Liver (tissue), 9 donors: ENCODE measurements around the gene CPLX1. TPM values are rescaled to one million over a fixed set of nuclear protein-coding genes. Genes with fewer than 3 reads are reported as not detected.

ENCODE experiments used
- DNase-seq: peaks from one replicate; pipeline ENCODE4 v3.0.0-alpha.2; 2017; ENCODE audit warnings: low spot score
- H3K27ac ChIP-seq, 2 donors: one replicate each; pipeline ENCODE4 v1.7.0; 2013; ENCODE audit warnings: inconsistent platforms in 2 of 2, low read length in 2 of 2, control low read depth in 1 of 2, low read depth in 1 of 2, mild to moderate bottlenecking in 1 of 2
- H3K27me3 ChIP-seq, 4 donors: one replicate each; pipeline versions ENCODE4 v1.6.1 to v1.7.0; 2013; ENCODE audit warnings: low read length in 3 of 4, inconsistent platforms in 1 of 4, mild to moderate bottlenecking in 1 of 4, moderate library complexity in 1 of 4; ENCODE audit not compliant: control insufficient read depth in 4 of 4, insufficient read depth in 4 of 4
- H3K36me3 ChIP-seq, 4 donors: one replicate each; pipeline versions ENCODE4 v1.6.1 to v1.7.0; 2013; ENCODE audit warnings: low read length in 3 of 4, mild to moderate bottlenecking in 3 of 4, low read depth in 1 of 4, moderate library complexity in 1 of 4; ENCODE audit not compliant: control insufficient read depth in 4 of 4, insufficient read depth in 3 of 4
- H3K4me1 ChIP-seq, 4 donors: one replicate each; pipeline versions ENCODE4 v1.6.1 to v1.7.0; 2013; ENCODE audit warnings: low read length in 3 of 4, mild to moderate bottlenecking in 3 of 4, moderate library complexity in 1 of 4; ENCODE audit not compliant: control insufficient read depth in 4 of 4, insufficient read depth in 4 of 4
- H3K4me3 ChIP-seq, 3 donors: one replicate each; pipeline versions ENCODE4 v1.6.1 to v1.7.0; 2013; ENCODE audit warnings: low read length in 3 of 3, control low read depth in 1 of 3, low read depth in 1 of 3, mild to moderate bottlenecking in 1 of 3
- H3K9ac ChIP-seq, 2 donors: one replicate each; pipeline ENCODE4 v1.7.0; 2013; ENCODE audit warnings: low read length in 2 of 2, mild to moderate bottlenecking in 2 of 2, moderate library complexity in 2 of 2, control low read depth in 1 of 2, low read depth in 1 of 2
- H3K9me3 ChIP-seq, 4 donors: one replicate each; pipeline versions ENCODE4 v1.6.1 to v1.7.0; 2013; ENCODE audit warnings: low read length in 3 of 4; ENCODE audit not compliant: control insufficient read depth in 4 of 4
- EGR1 ChIP-seq, 2 donors: IDR thresholded peaks; 2 replicates each; pipeline ENCODE4 v1.6.1; 2016 to 2018; ENCODE audit warnings: antibody characterized with exemption in 2 of 2, low read depth in 2 of 2
- FOXA1 ChIP-seq: IDR thresholded peaks from 2 replicates; pipeline ENCODE4 v1.6.1; 2016; ENCODE audit warnings: antibody characterized with exemption
- FOXA2 ChIP-seq: IDR thresholded peaks from 2 replicates; pipeline ENCODE4 v1.6.1; 2016; ENCODE audit warnings: antibody characterized with exemption
- GABPA ChIP-seq, 2 donors: IDR thresholded peaks in 1 of 2; conservative IDR thresholded peaks in 1 of 2; 2 replicates each; pipeline ENCODE4 v1.6.1; 2016; ENCODE audit warnings: antibody characterized with exemption in 2 of 2, mild to moderate bottlenecking in 1 of 2, moderate library complexity in 1 of 2
- HNF4A ChIP-seq, 2 donors: conservative IDR thresholded peaks; 2 replicates each; pipeline ENCODE4 v1.6.1; 2016; ENCODE audit warnings: antibody characterized with exemption in 2 of 2, mild to moderate bottlenecking in 2 of 2
- HNF4G ChIP-seq: IDR thresholded peaks from 2 replicates; pipeline ENCODE4 v1.6.1; 2016; ENCODE audit warnings: antibody characterized with exemption
- JUND ChIP-seq, 2 donors: IDR thresholded peaks; 2 replicates each; pipeline ENCODE4 v1.6.1; 2016; ENCODE audit warnings: antibody characterized with exemption in 2 of 2
- NR2F2 ChIP-seq: IDR thresholded peaks from 2 replicates; pipeline ENCODE4 v1.6.1; 2016; ENCODE audit warnings: antibody characterized with exemption
- RXRA ChIP-seq, 2 donors: IDR thresholded peaks; 2 replicates each; pipeline ENCODE4 v1.6.1; 2017 to 2018; ENCODE audit warnings: antibody characterized with exemption in 2 of 2, mild to moderate bottlenecking in 1 of 2
- SP1 ChIP-seq: IDR thresholded peaks from 2 replicates; pipeline ENCODE4 v1.6.1; 2018; ENCODE audit warnings: antibody characterized with exemption, mild to moderate bottlenecking
- TAF1 ChIP-seq: conservative IDR thresholded peaks from 2 replicates; pipeline ENCODE4 v1.6.1; 2016; ENCODE audit warnings: antibody characterized with exemption, mild to moderate bottlenecking
- YY1 ChIP-seq: IDR thresholded peaks from 2 replicates; pipeline ENCODE4 v1.6.1; 2016; ENCODE audit warnings: antibody characterized with exemption, mild to moderate bottlenecking
- WGBS: extraction: QIAGEN DNeasy Blood & Tissue Kit; methylation state at CpG from one replicate; pipeline ENCODE4 v1.1.7; 2013; 5-methylcytosine and 5-hydroxymethylcytosine counted together
- polyA plus RNA-seq, 2 donors: library from polyadenylated mRNA; stranded (reverse) in 1 of 2; unstranded in 1 of 2; fragments of 200-250 nt in 1 of 2; fragments of >200 nt in 1 of 2; fragmentation: Nextera tagmentation in 1 of 2; extraction: Ambion mirVana in 1 of 2; gene quantifications; one replicate each; pipeline versions ENCODE4 v1.2.1 to v1.2.3, GENCODE V29; 2013 to 2015
- total RNA-seq, 2 donors: library from RNA; depleted of rRNA; stranded (reverse); fragments of >200 nt; gene quantifications; one replicate each; pipeline ENCODE4 v1.2.3, GENCODE V29; 2014
- TF ChIP-seq, protein P1 (sequence below): IDR thresholded peaks from 2 replicates; pipeline ENCODE4 v1.6.1; 2016; ENCODE audit warnings: antibody characterized with exemption
- TF ChIP-seq, protein P2 (sequence below): fragments of 150-350 bp; IDR thresholded peaks from 2 replicates; pipeline ENCODE4 v1.5.1; 2017; ENCODE audit warnings: improper control_type of control experiment, low read depth, low read length; ENCODE audit not compliant: missing input control
- TF ChIP-seq, protein P3 (sequence below): IDR thresholded peaks from 2 replicates; pipeline ENCODE4 v1.6.1; 2016; ENCODE audit warnings: antibody characterized with exemption, mild to moderate bottlenecking
- TF ChIP-seq, protein P4 (sequence below): IDR thresholded peaks from 2 replicates; pipeline ENCODE4 v1.6.1; 2016; ENCODE audit warnings: antibody characterized with exemption
- TF ChIP-seq, protein P5 (sequence below): IDR thresholded peaks from 2 replicates; pipeline ENCODE4 v1.6.1; 2016; ENCODE audit warnings: antibody characterized with exemption
- donor health status: healthy.
- donor health status: healthy.
- donor health status: healthy.
- donor health status: healthy.
- donor health status: healthy.

The CPLX1 gene
- total and polyA plus RNA-seq, 4 donors, result 0.14 to 2.8 (median 0.80) TPM

DNA sequence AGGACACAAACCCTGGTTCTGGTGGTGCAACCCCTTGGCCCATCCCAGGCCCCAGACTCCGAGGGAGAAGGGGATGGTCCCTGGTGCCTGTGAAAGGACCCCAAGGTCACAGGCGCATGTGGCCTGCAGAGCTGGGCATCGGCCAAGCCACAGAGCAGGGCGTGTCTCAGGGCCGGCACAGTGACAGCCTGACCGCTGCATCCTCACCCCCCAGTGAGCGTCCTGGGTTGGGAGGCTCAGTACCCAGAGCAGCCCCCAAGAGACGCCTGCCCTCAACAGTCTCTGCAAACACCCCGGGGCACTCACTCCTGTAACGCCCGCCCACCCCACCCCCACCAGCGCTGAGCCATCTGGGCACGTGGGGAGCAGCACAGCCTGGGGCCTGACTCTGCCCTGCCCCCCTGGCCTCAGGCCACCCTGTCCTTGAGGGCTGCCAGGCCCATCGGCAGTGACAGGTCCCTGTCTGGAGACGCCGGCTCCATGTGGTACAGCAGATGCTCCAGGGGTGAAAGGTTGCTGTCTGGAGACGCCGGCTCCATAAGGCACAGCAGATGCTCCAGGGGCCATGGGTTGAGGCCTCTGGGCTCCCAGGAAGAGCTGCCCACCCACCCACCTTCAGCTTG, 24.5 kb upstream of the CPLX1 start:
- Histone ChIP-seq H3K27me3 (no peaks in the 10 kb centered on the region), H3K4me3 (no peak overlapping the region), H3K27ac (no peak overlapping the region), H3K4me1 (no peaks in the 10 kb centered on the region), H3K36me3 (peaks cover 5 to 36% (median 12%) of the 10 kb centered on the region in 4 donors), H3K9me3 (no peaks in the 10 kb centered on the region), H3K9ac (no peak overlapping the region)
- 91% methylated on average over 18 of the region's 18 CpGs for WGBS
- TF ChIP-seq, protein P1, sequence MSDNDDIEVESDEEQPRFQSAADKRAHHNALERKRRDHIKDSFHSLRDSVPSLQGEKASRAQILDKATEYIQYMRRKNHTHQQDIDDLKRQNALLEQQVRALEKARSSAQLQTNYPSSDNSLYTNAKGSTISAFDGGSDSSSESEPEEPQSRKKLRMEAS, result no peak
- TF ChIP-seq, protein P2, sequence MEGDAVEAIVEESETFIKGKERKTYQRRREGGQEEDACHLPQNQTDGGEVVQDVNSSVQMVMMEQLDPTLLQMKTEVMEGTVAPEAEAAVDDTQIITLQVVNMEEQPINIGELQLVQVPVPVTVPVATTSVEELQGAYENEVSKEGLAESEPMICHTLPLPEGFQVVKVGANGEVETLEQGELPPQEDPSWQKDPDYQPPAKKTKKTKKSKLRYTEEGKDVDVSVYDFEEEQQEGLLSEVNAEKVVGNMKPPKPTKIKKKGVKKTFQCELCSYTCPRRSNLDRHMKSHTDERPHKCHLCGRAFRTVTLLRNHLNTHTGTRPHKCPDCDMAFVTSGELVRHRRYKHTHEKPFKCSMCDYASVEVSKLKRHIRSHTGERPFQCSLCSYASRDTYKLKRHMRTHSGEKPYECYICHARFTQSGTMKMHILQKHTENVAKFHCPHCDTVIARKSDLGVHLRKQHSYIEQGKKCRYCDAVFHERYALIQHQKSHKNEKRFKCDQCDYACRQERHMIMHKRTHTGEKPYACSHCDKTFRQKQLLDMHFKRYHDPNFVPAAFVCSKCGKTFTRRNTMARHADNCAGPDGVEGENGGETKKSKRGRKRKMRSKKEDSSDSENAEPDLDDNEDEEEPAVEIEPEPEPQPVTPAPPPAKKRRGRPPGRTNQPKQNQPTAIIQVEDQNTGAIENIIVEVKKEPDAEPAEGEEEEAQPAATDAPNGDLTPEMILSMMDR, result no peak
- TF ChIP-seq YY1, result no peak
- TF ChIP-seq, protein P3, sequence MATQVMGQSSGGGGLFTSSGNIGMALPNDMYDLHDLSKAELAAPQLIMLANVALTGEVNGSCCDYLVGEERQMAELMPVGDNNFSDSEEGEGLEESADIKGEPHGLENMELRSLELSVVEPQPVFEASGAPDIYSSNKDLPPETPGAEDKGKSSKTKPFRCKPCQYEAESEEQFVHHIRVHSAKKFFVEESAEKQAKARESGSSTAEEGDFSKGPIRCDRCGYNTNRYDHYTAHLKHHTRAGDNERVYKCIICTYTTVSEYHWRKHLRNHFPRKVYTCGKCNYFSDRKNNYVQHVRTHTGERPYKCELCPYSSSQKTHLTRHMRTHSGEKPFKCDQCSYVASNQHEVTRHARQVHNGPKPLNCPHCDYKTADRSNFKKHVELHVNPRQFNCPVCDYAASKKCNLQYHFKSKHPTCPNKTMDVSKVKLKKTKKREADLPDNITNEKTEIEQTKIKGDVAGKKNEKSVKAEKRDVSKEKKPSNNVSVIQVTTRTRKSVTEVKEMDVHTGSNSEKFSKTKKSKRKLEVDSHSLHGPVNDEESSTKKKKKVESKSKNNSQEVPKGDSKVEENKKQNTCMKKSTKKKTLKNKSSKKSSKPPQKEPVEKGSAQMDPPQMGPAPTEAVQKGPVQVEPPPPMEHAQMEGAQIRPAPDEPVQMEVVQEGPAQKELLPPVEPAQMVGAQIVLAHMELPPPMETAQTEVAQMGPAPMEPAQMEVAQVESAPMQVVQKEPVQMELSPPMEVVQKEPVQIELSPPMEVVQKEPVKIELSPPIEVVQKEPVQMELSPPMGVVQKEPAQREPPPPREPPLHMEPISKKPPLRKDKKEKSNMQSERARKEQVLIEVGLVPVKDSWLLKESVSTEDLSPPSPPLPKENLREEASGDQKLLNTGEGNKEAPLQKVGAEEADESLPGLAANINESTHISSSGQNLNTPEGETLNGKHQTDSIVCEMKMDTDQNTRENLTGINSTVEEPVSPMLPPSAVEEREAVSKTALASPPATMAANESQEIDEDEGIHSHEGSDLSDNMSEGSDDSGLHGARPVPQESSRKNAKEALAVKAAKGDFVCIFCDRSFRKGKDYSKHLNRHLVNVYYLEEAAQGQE, result no peak
- no peak for TF ChIP-seq FOXA1
- no peak for TF ChIP-seq JUND (IDR thresholded peaks at IDR 0.05)
- TF ChIP-seq TAF1, result no peak
- TF ChIP-seq RXRA (IDR thresholded peaks at IDR 0.05), result no peak
- TF ChIP-seq GABPA (IDR thresholded peaks at IDR 0.05 in 1 of 2, conservative IDR thresholded peaks at IDR 0.05 in 1 of 2), result no peak
- TF ChIP-seq, protein P4, sequence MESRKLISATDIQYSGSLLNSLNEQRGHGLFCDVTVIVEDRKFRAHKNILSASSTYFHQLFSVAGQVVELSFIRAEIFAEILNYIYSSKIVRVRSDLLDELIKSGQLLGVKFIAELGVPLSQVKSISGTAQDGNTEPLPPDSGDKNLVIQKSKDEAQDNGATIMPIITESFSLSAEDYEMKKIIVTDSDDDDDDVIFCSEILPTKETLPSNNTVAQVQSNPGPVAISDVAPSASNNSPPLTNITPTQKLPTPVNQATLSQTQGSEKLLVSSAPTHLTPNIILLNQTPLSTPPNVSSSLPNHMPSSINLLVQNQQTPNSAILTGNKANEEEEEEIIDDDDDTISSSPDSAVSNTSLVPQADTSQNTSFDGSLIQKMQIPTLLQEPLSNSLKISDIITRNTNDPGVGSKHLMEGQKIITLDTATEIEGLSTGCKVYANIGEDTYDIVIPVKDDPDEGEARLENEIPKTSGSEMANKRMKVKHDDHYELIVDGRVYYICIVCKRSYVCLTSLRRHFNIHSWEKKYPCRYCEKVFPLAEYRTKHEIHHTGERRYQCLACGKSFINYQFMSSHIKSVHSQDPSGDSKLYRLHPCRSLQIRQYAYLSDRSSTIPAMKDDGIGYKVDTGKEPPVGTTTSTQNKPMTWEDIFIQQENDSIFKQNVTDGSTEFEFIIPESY, result no peak
- TF ChIP-seq SP1, result no peak
- TF ChIP-seq HNF4A (conservative IDR thresholded peaks at IDR 0.05), result no peak
- TF ChIP-seq, protein P5, sequence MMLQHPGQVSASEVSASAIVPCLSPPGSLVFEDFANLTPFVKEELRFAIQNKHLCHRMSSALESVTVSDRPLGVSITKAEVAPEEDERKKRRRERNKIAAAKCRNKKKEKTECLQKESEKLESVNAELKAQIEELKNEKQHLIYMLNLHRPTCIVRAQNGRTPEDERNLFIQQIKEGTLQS, result no peak
- TF ChIP-seq NR2F2, result no peak
- TF ChIP-seq FOXA2, result no peak
- no peak for TF ChIP-seq HNF4G
- TF ChIP-seq EGR1 (IDR thresholded peaks at IDR 0.05; ENCODE audit: low read depth in 2 of 2), result no peak
- no peak for DNase-seq
